ENCODE results near the gene HIVEP3. TPM values are rescaled to one million over a fixed set of nuclear protein-coding genes. Genes with fewer than 3 reads are reported as not detected.

HIVEP3 gene
- total RNA-seq, 3 donors from 2014 or later, result 4.9 to 6.5 (median 6.1) TPM

DNA sequence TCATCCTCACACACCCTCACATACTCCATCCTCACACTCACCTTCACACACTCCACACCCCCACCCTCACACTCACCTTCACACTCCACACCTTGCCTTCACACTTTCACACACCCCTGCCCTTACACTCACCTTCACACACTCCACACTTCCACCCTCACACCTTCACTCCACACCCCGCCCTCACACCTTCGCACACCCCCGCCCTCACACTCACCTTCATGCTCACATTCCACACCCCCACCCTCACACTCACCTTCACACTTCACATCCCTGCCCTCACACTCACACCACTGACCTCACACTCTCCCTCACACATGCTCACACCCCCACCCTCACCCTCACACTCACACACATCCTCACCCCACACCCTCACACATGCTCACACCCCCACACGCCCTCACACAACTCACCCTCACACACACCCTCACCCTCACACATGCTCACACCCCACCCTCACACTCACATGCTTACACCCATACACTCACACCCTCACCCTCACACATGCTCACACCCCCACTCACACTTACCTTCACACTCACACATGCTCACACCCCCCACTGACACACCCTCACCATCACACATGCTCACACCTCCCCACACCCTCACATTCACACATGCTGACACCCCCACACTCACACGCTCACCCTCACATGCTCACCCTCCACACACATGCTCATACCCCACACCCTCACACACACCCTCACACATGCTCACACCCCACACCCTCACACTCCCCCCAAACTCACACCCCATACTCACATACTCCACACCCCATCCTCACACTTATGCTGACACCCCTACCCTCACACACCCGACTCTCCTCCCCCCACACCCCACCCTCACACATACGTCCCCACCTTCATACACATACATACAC, 389.8 kb downstream of the HIVEP3 start:
- no peak for ATAC-seq
- intact Hi-C loops (cut with DNase I, micrococcal nuclease), result no loop called here
- H3K4me3 ChIP-seq, result no peak overlapping the region
- TF ChIP-seq, protein P1, sequence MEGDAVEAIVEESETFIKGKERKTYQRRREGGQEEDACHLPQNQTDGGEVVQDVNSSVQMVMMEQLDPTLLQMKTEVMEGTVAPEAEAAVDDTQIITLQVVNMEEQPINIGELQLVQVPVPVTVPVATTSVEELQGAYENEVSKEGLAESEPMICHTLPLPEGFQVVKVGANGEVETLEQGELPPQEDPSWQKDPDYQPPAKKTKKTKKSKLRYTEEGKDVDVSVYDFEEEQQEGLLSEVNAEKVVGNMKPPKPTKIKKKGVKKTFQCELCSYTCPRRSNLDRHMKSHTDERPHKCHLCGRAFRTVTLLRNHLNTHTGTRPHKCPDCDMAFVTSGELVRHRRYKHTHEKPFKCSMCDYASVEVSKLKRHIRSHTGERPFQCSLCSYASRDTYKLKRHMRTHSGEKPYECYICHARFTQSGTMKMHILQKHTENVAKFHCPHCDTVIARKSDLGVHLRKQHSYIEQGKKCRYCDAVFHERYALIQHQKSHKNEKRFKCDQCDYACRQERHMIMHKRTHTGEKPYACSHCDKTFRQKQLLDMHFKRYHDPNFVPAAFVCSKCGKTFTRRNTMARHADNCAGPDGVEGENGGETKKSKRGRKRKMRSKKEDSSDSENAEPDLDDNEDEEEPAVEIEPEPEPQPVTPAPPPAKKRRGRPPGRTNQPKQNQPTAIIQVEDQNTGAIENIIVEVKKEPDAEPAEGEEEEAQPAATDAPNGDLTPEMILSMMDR (IDR thresholded peaks at IDR 0.05), result no peak
- no peaks in the 10 kb centered on the region for H3K4me1 ChIP-seq (ENCODE audit: low read depth)
- H3K9me3 ChIP-seq, result no peaks in the 10 kb centered on the region
- no peaks in the 10 kb centered on the region for H3K36me3 ChIP-seq (ENCODE audit: low read depth)
- DNase-seq, result peak in 1 of 3 donors; percentile 10

DNA sequence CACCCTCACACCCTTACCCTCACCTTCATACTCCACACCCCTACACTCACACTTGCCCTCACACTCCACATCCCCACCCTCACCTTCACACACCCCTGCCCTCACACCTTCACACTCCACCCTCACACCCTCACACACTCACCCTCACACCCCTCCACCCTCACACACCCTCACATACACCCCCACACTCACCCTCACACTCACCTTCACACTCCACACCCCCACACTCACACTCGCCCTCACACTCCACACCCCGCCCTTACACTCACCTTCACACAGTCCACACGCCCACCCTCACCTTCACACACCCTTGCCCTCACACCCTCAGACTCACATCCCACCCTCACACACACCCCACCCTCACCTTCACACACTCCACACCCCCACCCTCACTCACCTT, 390.6 kb downstream of the HIVEP3 start:
- no peaks in the 10 kb centered on the region for H3K9me3 ChIP-seq
- DNase-seq, result peak in 1 of 3 donors; percentile 15

DNA sequence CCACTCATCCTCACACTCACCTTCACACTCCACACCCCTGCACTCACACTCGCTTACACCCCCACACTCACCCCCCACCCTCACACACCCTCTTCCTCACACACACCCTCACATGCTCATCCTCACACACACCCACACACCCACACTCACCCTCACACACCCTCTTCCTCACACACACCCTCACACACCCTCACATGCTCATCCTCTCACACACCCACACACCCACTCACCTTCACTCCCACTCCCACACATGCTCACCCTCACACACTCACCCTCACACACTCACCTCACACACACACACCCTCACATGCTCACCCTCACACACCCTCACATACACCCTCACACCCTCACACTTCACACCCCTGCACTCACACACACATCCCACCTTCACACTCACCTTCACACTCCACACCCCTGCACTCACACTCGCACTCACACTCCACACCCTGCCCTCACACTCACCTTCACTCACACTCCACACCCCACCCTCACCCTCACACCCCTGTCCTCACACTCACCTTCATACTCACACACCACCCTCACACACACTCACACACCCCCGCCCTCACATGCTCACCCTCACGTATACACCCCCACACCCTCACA, 391.7 kb downstream of the HIVEP3 start:
- H3K36me3 ChIP-seq (ENCODE audit: low read depth), result no peaks in the 10 kb centered on the region
- ATAC-seq, result no peak
- TF ChIP-seq, protein P1 (IDR thresholded peaks at IDR 0.05), result no peak
- H3K4me1 ChIP-seq (ENCODE audit: low read depth), result no peaks in the 10 kb centered on the region
- peak in 1 of 3 donors; percentile 4 for DNase-seq
- no peak overlapping the region for H3K4me3 ChIP-seq
- H3K9me3 ChIP-seq, result no peaks in the 10 kb centered on the region
- intact Hi-C loops (cut with DNase I, micrococcal nuclease), result no loop called here

More for the DNA sequence above, 390.6 kb downstream of the HIVEP3 start:
- no peak overlapping the region for H3K4me3 ChIP-seq
- TF ChIP-seq, protein P1 (IDR thresholded peaks at IDR 0.05), result no peak
- no peak for ATAC-seq
- no peaks in the 10 kb centered on the region for H3K36me3 ChIP-seq (ENCODE audit: low read depth)
- no peaks in the 10 kb centered on the region for H3K4me1 ChIP-seq (ENCODE audit: low read depth)
- intact Hi-C loops (cut with DNase I, micrococcal nuclease), result no loop called here

DNA sequence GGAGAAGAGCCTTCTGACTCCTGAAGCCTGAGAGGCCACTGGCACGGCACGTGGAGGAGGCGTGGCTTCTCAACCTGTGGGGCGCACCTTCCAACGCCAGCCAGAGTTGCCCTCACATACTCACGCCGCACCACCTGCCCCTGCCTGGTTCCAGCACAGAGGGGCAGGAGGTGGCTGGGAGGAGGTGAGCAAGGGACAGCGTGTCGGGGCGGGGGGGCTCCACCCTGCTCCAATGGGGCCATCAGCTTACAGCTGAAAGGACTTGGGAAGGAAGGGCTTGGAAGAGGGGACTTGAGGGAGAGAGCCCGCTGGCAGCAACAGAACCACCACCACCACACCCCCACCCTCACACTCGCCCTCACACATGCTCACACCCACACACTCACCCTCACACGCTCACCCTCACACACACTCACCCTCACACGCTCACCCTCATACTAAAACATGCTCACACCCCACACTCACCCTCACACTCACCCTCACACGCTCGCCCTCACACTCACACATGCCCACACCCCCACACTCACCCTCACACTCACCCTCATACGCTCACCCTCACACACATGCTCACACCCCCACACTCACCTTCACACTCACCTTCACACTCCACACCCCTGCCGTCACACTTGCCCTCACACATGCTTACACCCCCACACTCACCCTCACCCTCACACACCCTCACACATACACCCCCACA, 392.7 kb downstream of the HIVEP3 start:
- Histone ChIP-seq H3K4me1 (ENCODE audit: low read depth) (no peaks in the 10 kb centered on the region), H3K36me3 (ENCODE audit: low read depth) (no peaks in the 10 kb centered on the region), H3K9me3 (no peaks in the 10 kb centered on the region), H3K4me3 (no peak overlapping the region)
- ATAC-seq (no peak), DNase-seq (peak in 1 of 3 donors; percentile 37)
- intact Hi-C loops (cut with DNase I, micrococcal nuclease), result no loop called here
- TF ChIP-seq, protein P1 (IDR thresholded peaks at IDR 0.05), result no peak

DNA sequence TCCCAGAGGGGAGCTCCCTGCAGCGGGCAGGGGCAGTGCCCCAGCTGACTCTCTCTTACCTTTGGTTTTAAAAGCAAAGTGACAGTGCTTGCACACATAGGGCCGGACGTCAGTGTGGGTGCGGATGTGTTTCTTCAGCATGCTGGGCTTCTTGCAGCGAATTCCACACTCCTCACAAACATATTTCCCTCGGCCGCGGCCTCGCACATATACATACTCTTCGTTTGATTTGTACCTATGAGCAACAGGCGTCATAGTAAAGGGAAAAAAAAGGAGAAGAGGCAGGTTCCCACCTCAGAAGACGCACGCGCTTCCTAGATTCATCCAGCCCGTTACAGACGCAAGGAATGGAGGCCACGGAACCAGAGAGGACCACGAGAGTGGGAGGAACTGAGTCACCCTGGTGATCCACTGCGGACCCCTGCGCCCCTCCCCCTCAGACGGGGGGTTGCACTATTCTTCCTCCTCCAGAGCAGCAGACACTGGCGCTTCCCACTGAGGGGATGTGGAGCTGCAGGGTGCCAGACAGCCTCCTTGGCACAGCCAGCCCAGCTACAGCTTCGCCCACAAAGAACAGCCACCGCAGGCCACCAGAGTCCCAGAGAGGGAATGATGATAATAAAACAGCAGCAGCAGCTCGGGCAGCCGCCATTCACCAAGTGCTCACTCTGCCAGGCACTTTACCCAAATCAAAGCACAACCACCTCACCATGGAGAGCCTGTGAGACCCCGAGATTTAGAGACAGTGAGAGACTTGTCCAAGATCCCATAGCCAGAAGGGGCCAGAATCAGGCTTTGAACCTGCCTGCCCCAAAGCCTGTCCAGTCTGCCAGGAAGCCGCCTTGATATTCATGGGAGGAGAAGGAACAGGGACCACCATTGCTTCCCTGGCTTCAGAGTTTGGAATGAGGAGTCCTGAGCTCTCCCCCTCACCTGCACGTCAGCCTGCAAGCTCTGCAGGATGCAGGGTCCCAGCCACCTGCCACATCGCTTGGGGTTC, 393.7 kb downstream of the HIVEP3 start:
- DNase-seq (no peak), ATAC-seq (no peak)
- no peaks in the 10 kb centered on the region for H3K9me3 ChIP-seq
- TF ChIP-seq, protein P1 (IDR thresholded peaks at IDR 0.05), result no peak
- H3K4me3 ChIP-seq, result no peak overlapping the region
- H3K36me3 ChIP-seq (ENCODE audit: low read depth), result no peaks in the 10 kb centered on the region
- H3K4me1 ChIP-seq (ENCODE audit: low read depth), result no peaks in the 10 kb centered on the region
- intact Hi-C loops (cut with DNase I, micrococcal nuclease), result no loop called here

Measured in mucosa of descending colon (tissue), 3 donors.